GM12874 (cell line): ENCODE data around the gene UBE2M.

ENCODE experiments used
- TF ChIP-seq, protein P1 (sequence below): IDR thresholded peaks from 2 replicates; pipeline ENCODE4 v1.5.1; 2011; ENCODE audit warnings: low read depth, mild to moderate bottlenecking, control low read depth, low read length, moderate library complexity; ENCODE audit not compliant: insufficient read depth

Gene UBE2M

GRCh38 chr19:58555369-58555885 lies 3.0 kb downstream of the UBE2M start:
- TF ChIP-seq, protein P1, sequence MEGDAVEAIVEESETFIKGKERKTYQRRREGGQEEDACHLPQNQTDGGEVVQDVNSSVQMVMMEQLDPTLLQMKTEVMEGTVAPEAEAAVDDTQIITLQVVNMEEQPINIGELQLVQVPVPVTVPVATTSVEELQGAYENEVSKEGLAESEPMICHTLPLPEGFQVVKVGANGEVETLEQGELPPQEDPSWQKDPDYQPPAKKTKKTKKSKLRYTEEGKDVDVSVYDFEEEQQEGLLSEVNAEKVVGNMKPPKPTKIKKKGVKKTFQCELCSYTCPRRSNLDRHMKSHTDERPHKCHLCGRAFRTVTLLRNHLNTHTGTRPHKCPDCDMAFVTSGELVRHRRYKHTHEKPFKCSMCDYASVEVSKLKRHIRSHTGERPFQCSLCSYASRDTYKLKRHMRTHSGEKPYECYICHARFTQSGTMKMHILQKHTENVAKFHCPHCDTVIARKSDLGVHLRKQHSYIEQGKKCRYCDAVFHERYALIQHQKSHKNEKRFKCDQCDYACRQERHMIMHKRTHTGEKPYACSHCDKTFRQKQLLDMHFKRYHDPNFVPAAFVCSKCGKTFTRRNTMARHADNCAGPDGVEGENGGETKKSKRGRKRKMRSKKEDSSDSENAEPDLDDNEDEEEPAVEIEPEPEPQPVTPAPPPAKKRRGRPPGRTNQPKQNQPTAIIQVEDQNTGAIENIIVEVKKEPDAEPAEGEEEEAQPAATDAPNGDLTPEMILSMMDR = no peak

DNA sequence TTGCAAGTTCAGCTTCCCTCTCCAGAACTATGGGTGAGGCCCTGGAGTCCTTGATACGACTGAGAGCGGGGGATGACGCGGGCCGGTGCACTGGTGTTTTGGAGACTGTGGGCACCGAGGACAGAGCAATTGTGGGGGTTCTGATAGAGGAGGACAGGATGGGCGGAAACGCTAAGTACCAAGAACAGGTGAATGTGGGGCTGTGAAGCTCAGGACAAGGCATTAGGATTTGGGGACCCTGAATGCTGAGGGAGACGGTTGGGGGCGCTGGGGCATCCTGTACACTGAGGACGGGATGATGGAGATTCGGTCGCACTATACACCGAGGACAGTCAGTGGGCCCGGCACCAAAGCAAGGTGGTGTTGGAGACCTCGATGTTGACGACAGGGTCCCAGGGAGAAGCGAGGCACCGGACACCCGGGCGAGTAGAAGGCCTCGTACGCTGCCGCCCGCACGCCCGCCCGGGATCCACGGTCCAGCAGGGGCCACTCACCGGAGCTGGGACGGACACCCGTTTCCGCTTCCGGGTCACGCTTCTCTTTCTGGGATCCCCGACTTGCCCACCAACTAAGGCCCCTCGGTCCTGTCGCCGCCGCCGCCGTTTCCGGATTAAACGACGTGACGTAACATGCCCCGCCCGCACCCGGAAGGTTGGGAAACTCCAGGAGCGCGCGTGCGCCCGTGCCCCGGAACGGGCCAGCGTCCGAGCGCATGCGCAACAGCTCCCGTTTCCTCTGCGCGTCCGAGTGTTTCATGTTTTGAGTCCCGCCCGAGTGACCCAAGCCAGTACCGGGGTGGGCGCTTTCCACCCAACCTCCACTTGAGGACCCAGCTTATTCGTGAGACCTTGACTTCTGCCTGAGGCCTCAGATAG lies 3.7 kb downstream of the UBE2M start, which contains the start of gene CHMP2A:
Gene CHMP2A, minus strand, starts transcription at position 612 of the 875 bp plus-strand sequence. CDS start 893 bp downstream, outside the sequence.
- TF ChIP-seq, protein P1 = no peak

DNA sequence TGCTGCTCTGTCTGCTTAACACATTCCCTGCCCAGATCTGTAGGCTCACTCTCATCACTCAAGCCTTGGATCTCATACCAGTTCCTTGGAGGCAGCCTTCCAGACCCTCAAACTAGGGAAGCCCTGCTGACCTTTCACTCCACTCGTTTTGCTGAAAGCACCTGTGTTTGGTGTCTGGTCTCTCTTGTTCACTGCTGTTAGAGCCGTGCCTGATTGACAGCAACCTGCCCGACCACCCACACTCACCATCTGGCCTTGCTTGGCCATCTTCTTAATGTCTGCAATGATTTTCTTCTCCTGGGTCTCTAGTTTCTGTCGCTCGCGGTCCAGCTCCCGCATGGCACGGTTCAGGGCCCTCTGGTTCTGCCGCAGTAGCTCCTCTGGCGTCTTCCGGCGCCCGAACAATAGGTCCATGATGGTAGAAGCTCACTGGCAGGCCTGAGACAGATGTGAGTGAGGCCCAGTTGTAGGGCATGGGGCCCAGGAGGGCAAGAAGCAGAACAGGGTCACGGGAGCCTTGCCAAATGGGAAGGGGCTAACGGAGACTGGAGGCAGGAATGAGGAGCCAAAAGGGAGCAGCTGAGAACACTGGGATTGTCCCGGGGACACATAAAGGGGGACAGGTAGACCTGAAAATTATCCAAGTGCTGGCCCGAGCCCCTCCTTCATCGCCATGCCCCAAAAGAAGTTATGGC lies 4.5 kb downstream of the UBE2M start:
- TF ChIP-seq, protein P1 = no peak

DNA sequence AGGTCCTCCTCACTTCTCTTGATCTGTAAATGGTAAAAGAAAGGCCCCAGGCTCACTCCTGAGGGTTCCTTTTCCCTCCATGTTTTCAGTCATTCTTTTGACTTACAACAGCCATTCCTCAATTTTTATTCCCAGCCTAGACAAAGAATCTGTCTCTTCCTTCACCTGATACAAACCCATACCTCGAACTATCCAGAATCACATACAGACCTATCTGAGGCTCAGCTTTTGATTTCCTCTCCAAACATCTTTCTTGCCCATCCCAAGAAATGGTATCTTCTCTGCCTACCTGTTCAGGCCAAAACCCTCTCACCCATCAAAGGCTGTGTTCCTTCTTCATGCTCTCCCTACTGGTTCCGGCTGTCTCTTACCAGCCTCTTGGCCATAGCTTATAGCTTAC lies 5.8 kb downstream of the UBE2M start:
- TF ChIP-seq, protein P1 = no peak

GRCh38 chr19:58551577-58552471 lies 6.6 kb downstream of the UBE2M start:
- TF ChIP-seq, protein P1 = no peak

DNA sequence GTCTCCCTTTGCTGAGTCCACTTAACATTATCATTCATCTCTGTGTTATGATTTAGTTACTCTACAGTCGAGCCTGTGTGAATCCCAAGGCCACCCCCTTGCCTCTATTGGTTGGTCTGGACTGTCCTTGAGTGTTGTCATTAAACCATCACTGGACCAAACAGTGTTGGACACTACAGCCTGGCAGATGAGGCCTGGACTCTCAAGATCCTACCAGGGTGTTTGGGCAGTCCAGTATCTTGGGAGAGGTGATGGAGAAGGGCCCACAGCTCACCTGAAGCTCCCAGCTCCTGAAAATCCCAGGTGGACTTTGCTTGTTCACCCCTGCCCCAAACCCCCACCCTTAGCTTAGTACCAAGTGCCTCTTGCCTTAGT lies 7.3 kb downstream of the UBE2M start:
- TF ChIP-seq, protein P1 = no peak
